ENCODE data around the gene GPR37L1. TPM values are rescaled to one million over a fixed set of nuclear protein-coding genes. Genes with fewer than 3 reads are reported as not detected.

Gene GPR37L1
- total and polyA plus RNA-seq, 4 donors = under 0.01 to 0.04 (median 0.02) TPM; not detected in 1

GRCh38 chr1:202093858-202094257 is 28.9 kb upstream of the GPR37L1 start:
- 96% methylated on average over 6 of the region's 6 CpGs for WGBS
- H3K27me3 ChIP-seq (ENCODE audit: control insufficient read depth in 4 of 4, insufficient read depth in 4 of 4, low read length in 3 of 4) = no peaks in the 10 kb centered on the region
- no peaks in the 10 kb centered on the region for H3K4me1 ChIP-seq (ENCODE audit: control insufficient read depth in 4 of 4, insufficient read depth in 4 of 4, low read length in 3 of 4)
- no peak overlapping the region for H3K27ac ChIP-seq (ENCODE audit: low read depth in 1 of 2, low read length in 2 of 2)
- no peak for DNase-seq (ENCODE audit: low spot score)
- H3K9ac ChIP-seq (ENCODE audit: low read depth in 1 of 2, low read length in 2 of 2) = no peak overlapping the region
- H3K9me3 ChIP-seq (ENCODE audit: control insufficient read depth in 4 of 4, low read length in 3 of 4) = no peaks in the 10 kb centered on the region
- H3K4me3 ChIP-seq (ENCODE audit: low read depth in 1 of 3, low read length in 3 of 3) = no peak overlapping the region
- H3K36me3 ChIP-seq (ENCODE audit: control insufficient read depth in 4 of 4, insufficient read depth in 3 of 4, low read depth in 1 of 4, low read length in 3 of 4) = no peaks in the 10 kb centered on the region
- no peak for TF ChIP-seq SP1 (IDR thresholded peaks at IDR 0.05)
- no peak for TF ChIP-seq FOXA1 (IDR thresholded peaks at IDR 0.05)
- no peak for TF ChIP-seq TAF1 (conservative IDR thresholded peaks at IDR 0.05)
- TF ChIP-seq YY1 (IDR thresholded peaks at IDR 0.05) = no peak
- TF ChIP-seq CTCF (IDR thresholded peaks at IDR 0.05; ENCODE audit: low read depth, low read length, missing input control) = no peak
- TF ChIP-seq RAD21 (IDR thresholded peaks at IDR 0.05) = no peak
- TF ChIP-seq EGR1 (IDR thresholded peaks at IDR 0.05; ENCODE audit: low read depth in 2 of 2) = no peak
- TF ChIP-seq NR2F2 (IDR thresholded peaks at IDR 0.05) = no peak
- no peak for TF ChIP-seq HNF4A (conservative IDR thresholded peaks at IDR 0.05)
- no peak for TF ChIP-seq ZBTB33 (IDR thresholded peaks at IDR 0.05)
- no peak for TF ChIP-seq REST (IDR thresholded peaks at IDR 0.05)
- TF ChIP-seq FOXA2 (IDR thresholded peaks at IDR 0.05) = no peak
- no peak for TF ChIP-seq ATF3 (IDR thresholded peaks at IDR 0.05)
- no peak for TF ChIP-seq JUND (IDR thresholded peaks at IDR 0.05)
- no peak for TF ChIP-seq HNF4G (IDR thresholded peaks at IDR 0.05)

- H3K9me3 ChIP-seq (ENCODE audit: control insufficient read depth in 4 of 4, low read length in 3 of 4) = no peaks in the 10 kb centered on the region
- no peaks in the 10 kb centered on the region for H3K36me3 ChIP-seq (ENCODE audit: control insufficient read depth in 4 of 4, insufficient read depth in 3 of 4, low read depth in 1 of 4, low read length in 3 of 4)
- no peak overlapping the region for H3K27ac ChIP-seq (ENCODE audit: low read depth in 1 of 2, low read length in 2 of 2)
- no peak overlapping the region for H3K4me3 ChIP-seq (ENCODE audit: low read depth in 1 of 3, low read length in 3 of 3)
- DNase-seq (ENCODE audit: low spot score) = no peak
- no peak for TF ChIP-seq NR2F2 (IDR thresholded peaks at IDR 0.05)
- TF ChIP-seq FOXA1 (IDR thresholded peaks at IDR 0.05) = no peak
- TF ChIP-seq ZBTB33 (IDR thresholded peaks at IDR 0.05) = no peak
- 65% methylated on average over 4 of the region's 4 CpGs for WGBS
- no peaks in the 10 kb centered on the region for H3K27me3 ChIP-seq (ENCODE audit: control insufficient read depth in 4 of 4, insufficient read depth in 4 of 4, low read length in 3 of 4)
- no peak overlapping the region for H3K9ac ChIP-seq (ENCODE audit: low read depth in 1 of 2, low read length in 2 of 2)
- no peaks in the 10 kb centered on the region for H3K4me1 ChIP-seq (ENCODE audit: control insufficient read depth in 4 of 4, insufficient read depth in 4 of 4, low read length in 3 of 4)
Measured at GRCh38 chr1:202101184-202101583, 21.5 kb upstream of the GPR37L1 start.
